ENCODE measurements around the gene DNAJB8.

DNA sequence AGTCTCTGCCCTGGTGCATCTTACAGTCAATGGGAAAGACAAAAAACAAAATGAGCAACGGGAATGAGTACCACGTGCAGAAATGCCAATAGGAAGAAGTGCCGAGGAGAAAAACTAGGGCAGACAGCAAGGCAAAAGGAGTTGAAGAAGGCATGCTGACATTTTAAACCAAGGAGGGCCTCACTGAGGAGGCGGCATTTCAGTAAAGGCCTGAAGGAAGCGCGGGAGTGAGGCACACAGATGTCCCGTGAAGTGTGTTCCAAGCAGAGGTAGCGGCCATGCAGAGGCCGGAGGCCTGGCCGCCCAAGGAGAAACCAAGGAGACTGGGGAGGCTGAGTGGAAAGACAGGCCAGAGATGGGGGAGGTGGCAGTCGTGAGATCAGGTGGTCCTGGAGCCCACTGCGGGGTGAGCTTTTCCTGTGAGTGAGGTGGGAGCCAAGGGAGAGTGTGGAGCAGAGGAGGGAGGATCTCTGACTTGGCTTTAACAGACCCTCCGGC is 34.8 kb downstream of the DNAJB8 start:
- TF ChIP-seq EZH2phosphoT487 (IDR thresholded peaks at IDR 0.05; ENCODE audit: borderline replicate concordance, low read length) (no peak), CTCF (IDR thresholded peaks at IDR 0.05; ENCODE audit: low read depth, low read length, poor library complexity, severe bottlenecking) (no peak)
